Naive B cell (primary cell): ENCODE data around the gene IGFL2. TPM values are rescaled to one million over a fixed set of nuclear protein-coding genes. Genes with fewer than 3 reads are reported as not detected.
A peak's percentile ranks its signal among the peaks of the same experiment; 100 is the strongest.
"Not testable (repeated sequence)": the region's sequence is repeated elsewhere in the genome, so short reads cannot be mapped to it uniquely, and the experiment has no call there.

Source experiments
- ATAC-seq, 2 donors: fragments of 150-1000 bp; cut with Tn5 transposase; 2 replicates each; pipeline ENCODE4 v1.10.0; 2021; ENCODE audit warnings: low read depth in 2 of 2, mild to moderate bottlenecking in 2 of 2, moderate library complexity in 2 of 2
- DNase-seq: peaks from one replicate; pipeline ENCODE4 v3.0.0; 2022
- H3K27ac Mint-ChIP-seq, 6 donors: one replicate each; pipeline ENCODE4 v1.8.0; 2020 to 2022; ENCODE audit warnings: mild to moderate bottlenecking in 6 of 6, mixed read lengths in 6 of 6, moderate library complexity in 5 of 6, inconsistent platforms in 2 of 6
- H3K27me3 Mint-ChIP-seq, 3 donors: one replicate each; pipeline ENCODE4 v1.8.0; 2021 to 2022; ENCODE audit warnings: mixed read lengths in 3 of 3, mild to moderate bottlenecking in 1 of 3
- H3K36me3 Mint-ChIP-seq, 2 donors: one replicate each; pipeline ENCODE4 v1.8.0; 2020 to 2022; ENCODE audit warnings: mixed read lengths in 2 of 2, inconsistent platforms in 1 of 2, mild to moderate bottlenecking in 1 of 2
- H3K4me1 Mint-ChIP-seq, 3 donors: one replicate each; pipeline ENCODE4 v1.8.0; 2020 to 2022; ENCODE audit warnings: mixed read lengths in 3 of 3, inconsistent platforms in 1 of 3, mild to moderate bottlenecking in 1 of 3, moderate library complexity in 1 of 3
- H3K4me3 Mint-ChIP-seq, 8 donors: one replicate each; pipeline ENCODE4 v1.8.0; 2020 to 2022; ENCODE audit warnings: mild to moderate bottlenecking in 8 of 8, mixed read lengths in 8 of 8, moderate library complexity in 8 of 8, inconsistent platforms in 2 of 8
- H3K9me3 Mint-ChIP-seq, 7 donors: one replicate each; pipeline ENCODE4 v1.8.0; 2020 to 2022; ENCODE audit warnings: mixed read lengths in 7 of 7, mild to moderate bottlenecking in 5 of 7, inconsistent platforms in 2 of 7, moderate library complexity in 1 of 7
- polyA plus RNA-seq, 6 donors: library from polyadenylated mRNA; unstranded; fragments of 300-500 nt; fragmentation: Illumina TruSeq; gene quantifications; one replicate each; pipeline ENCODE4 v1.2.3, GENCODE V29; 2021; ENCODE audit warnings: low read depth in 6 of 6

Gene IGFL2
- polyA plus RNA-seq, 6 donors from 2014 or later: not detected

GRCh38 chr19:46186101-46186716 is 38.2 kb downstream of the IGFL2 start:
- Mint-ChIP-seq H3K27ac (no peak overlapping the region), H3K4me3 (no peak overlapping the region), H3K4me1 (peaks cover 11 to 30% (median 17%) of the 10 kb centered on the region in 3 donors), H3K9me3 (peaks cover 0 to 1% (median 0%) of the 10 kb centered on the region in 7 donors), H3K36me3 (no peaks in the 10 kb centered on the region), H3K27me3 (peaks cover 24 to 40% (median 31%) of the 10 kb centered on the region in 3 donors)
- ATAC-seq: no peak
- DNase-seq: no peak

- peak overlapping the region in 1 of 6 donors; percentile 57 for H3K27ac Mint-ChIP-seq
- ATAC-seq: no peak
- H3K4me1 Mint-ChIP-seq: peaks cover 11 to 26% (median 17%) of the 10 kb centered on the region in 3 donors
- H3K4me3 Mint-ChIP-seq: no peak overlapping the region
- H3K36me3 Mint-ChIP-seq: no peaks in the 10 kb centered on the region
- peaks cover 0 to 1% (median 0%) of the 10 kb centered on the region in 7 donors for H3K9me3 Mint-ChIP-seq
- H3K27me3 Mint-ChIP-seq: peaks cover 20 to 43% (median 36%) of the 10 kb centered on the region in 3 donors
- no peak for DNase-seq
Measured at GRCh38 chr19:46186717-46187101, 38.7 kb downstream of the IGFL2 start.

- DNase-seq (no peak), ATAC-seq (no peak)
- Mint-ChIP-seq H3K27ac (no peak overlapping the region), H3K9me3 (no peaks in the 10 kb centered on the region), H3K4me1 (peaks cover 5 to 11% (median 9%) of the 10 kb centered on the region in 3 donors), H3K36me3 (no peaks in the 10 kb centered on the region), H3K4me3 (no peak overlapping the region), H3K27me3 (peaks cover 22 to 52% (median 22%) of the 10 kb centered on the region in 3 donors)
Measured at GRCh38 chr19:46189971-46190888, 42.2 kb downstream of the IGFL2 start.

- Mint-ChIP-seq H3K9me3 (no peaks in the 10 kb centered on the region), H3K27ac (no peak overlapping the region), H3K36me3 (no peaks in the 10 kb centered on the region), H3K27me3 (peaks cover 25 to 64% (median 27%) of the 10 kb centered on the region in 3 donors), H3K4me1 (peaks cover 0 to 5% (median 4%) of the 10 kb centered on the region in 3 donors), H3K4me3 (no peak overlapping the region)
- no peak for ATAC-seq
- DNase-seq: no peak
Measured at GRCh38 chr19:46191356-46191755, 43.3 kb downstream of the IGFL2 start.

GRCh38 chr19:46191972-46192371 is 43.9 kb downstream of the IGFL2 start:
- H3K4me1 Mint-ChIP-seq: peaks cover 0 to 4% (median 0%) of the 10 kb centered on the region in 3 donors
- H3K27ac Mint-ChIP-seq: no peak overlapping the region
- no peaks in the 10 kb centered on the region for H3K9me3 Mint-ChIP-seq
- peaks cover 25 to 70% (median 33%) of the 10 kb centered on the region in 3 donors for H3K27me3 Mint-ChIP-seq
- ATAC-seq: no peak
- H3K4me3 Mint-ChIP-seq: peak overlapping the region in 1 of 8 donors; percentile 9
- DNase-seq: no peak
- no peaks in the 10 kb centered on the region for H3K36me3 Mint-ChIP-seq

- H3K27me3 Mint-ChIP-seq: peaks cover 25 to 76% (median 39%) of the 10 kb centered on the region in 3 donors
- not testable (repeated sequence) for ATAC-seq
Measured at GRCh38 chr19:46192626-46192991, 44.6 kb downstream of the IGFL2 start.

GRCh38 chr19:46192992-46193650 is 45.1 kb downstream of the IGFL2 start:
- Mint-ChIP-seq H3K4me1 (peaks cover 0 to 4% (median 0%) of the 10 kb centered on the region in 3 donors), H3K27ac (no peak overlapping the region), H3K36me3 (no peaks in the 10 kb centered on the region), H3K4me3 (no peak overlapping the region), H3K27me3 (peaks cover 22 to 75% (median 43%) of the 10 kb centered on the region in 3 donors), H3K9me3 (no peaks in the 10 kb centered on the region)
- DNase-seq (no peak), ATAC-seq (no peak)

More at GRCh38 chr19:46192626-46192991, 44.6 kb downstream of the IGFL2 start:
- H3K4me3 Mint-ChIP-seq, H3K27ac Mint-ChIP-seq, DNase-seq, H3K36me3 Mint-ChIP-seq, H3K9me3 Mint-ChIP-seq, H3K4me1 Mint-ChIP-seq: not testable (repeated sequence)

GRCh38 chr19:46193678-46194077 is 45.6 kb downstream of the IGFL2 start:
- Mint-ChIP-seq H3K27me3 (peaks cover 24 to 73% (median 43%) of the 10 kb centered on the region in 3 donors), H3K36me3 (no peaks in the 10 kb centered on the region), H3K4me1 (no peaks in the 10 kb centered on the region), H3K4me3 (no peak overlapping the region), H3K27ac (no peak overlapping the region), H3K9me3 (no peaks in the 10 kb centered on the region)
- DNase-seq (no peak), ATAC-seq (no peak)

- no peak for DNase-seq
- no peaks in the 10 kb centered on the region for H3K36me3 Mint-ChIP-seq
- H3K9me3 Mint-ChIP-seq: no peaks in the 10 kb centered on the region
- no peak overlapping the region for H3K27ac Mint-ChIP-seq
- H3K4me1 Mint-ChIP-seq: no peaks in the 10 kb centered on the region
- H3K27me3 Mint-ChIP-seq: peaks cover 19 to 63% (median 43%) of the 10 kb centered on the region in 3 donors
- H3K4me3 Mint-ChIP-seq: no peak overlapping the region
- no peak for ATAC-seq
Measured at GRCh38 chr19:46195104-46195503, 47.1 kb downstream of the IGFL2 start.

GRCh38 chr19:46195919-46196318 is 47.9 kb downstream of the IGFL2 start:
- not testable (repeated sequence) for H3K27ac Mint-ChIP-seq, H3K36me3 Mint-ChIP-seq, H3K9me3 Mint-ChIP-seq, ATAC-seq, H3K4me1 Mint-ChIP-seq, H3K4me3 Mint-ChIP-seq, DNase-seq
- peaks cover 20 to 55% (median 46%) of the 10 kb centered on the region in 3 donors for H3K27me3 Mint-ChIP-seq

GRCh38 chr19:46196410-46197124 is 48.5 kb downstream of the IGFL2 start:
- H3K9me3 Mint-ChIP-seq: no peaks in the 10 kb centered on the region
- H3K27me3 Mint-ChIP-seq: peaks cover 18 to 54% (median 46%) of the 10 kb centered on the region in 3 donors
- no peaks in the 10 kb centered on the region for H3K4me1 Mint-ChIP-seq
- no peak for ATAC-seq
- H3K4me3 Mint-ChIP-seq: no peak overlapping the region
- peak overlapping the region in 1 of 6 donors; percentile 70 for H3K27ac Mint-ChIP-seq
- DNase-seq: no peak
- H3K36me3 Mint-ChIP-seq: no peaks in the 10 kb centered on the region

- H3K9me3 Mint-ChIP-seq: no peaks in the 10 kb centered on the region
- no peak for ATAC-seq
- no peaks in the 10 kb centered on the region for H3K36me3 Mint-ChIP-seq
- no peaks in the 10 kb centered on the region for H3K4me1 Mint-ChIP-seq
- peak overlapping the region in 1 of 8 donors; percentile 29 for H3K4me3 Mint-ChIP-seq
- no peak for DNase-seq
- no peak overlapping the region for H3K27ac Mint-ChIP-seq
- peaks cover 23 to 58% (median 53%) of the 10 kb centered on the region in 3 donors for H3K27me3 Mint-ChIP-seq
Measured at GRCh38 chr19:46197314-46198070, 49.5 kb downstream of the IGFL2 start.
